ENCODE data around the gene SGK2. TPM values are rescaled to one million over a fixed set of nuclear protein-coding genes. Genes with fewer than 3 reads are reported as not detected.

SGK2 gene
- not detected for polyA plus RNA-seq (2013, experiment 1 of 2)
- 0.57 TPM for polyA plus RNA-seq (2013, experiment 2 of 2)

GRCh38 chr20:43558412-43559146, at the start of gene SGK2:
Gene SGK2, plus strand, starts transcription at chr20:43559027. Its CDS starts 7,469 bp downstream, at chr20:43566496.
- WGBS, result 87% methylated on average over 12 of the region's 12 CpGs
- no peak within 1 kb of the TSS; the same call in 1 of the 2 replicates for H3K9ac ChIP-seq (ENCODE audit: low read depth, low read length)
- H3K4me3 ChIP-seq (ENCODE audit: low read length), result no peak within 1 kb of the TSS

DNA sequence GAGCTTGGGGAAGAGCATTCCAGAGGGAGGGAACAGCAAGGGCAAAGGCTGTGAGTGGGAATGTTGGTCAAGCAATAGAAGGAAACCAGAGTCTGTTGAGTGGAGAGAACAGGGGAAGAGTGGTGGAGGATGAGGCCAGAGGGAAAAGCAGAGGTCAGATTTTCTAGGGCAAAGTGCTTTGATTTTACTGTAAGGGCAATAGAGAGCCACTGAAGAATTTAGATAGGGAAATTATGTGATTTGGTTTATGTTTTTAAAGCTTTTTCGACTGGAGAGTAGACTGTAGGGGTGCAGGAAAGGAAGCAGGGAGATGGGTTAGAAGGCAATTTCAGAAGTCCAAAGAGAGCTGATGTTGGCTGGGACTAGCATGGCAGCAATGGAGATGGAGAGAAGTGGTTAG, 46.9 kb upstream of the SGK2 start:
- WGBS, result 84% methylated on average over 1 of the region's 1 CpG
- Histone ChIP-seq H3K4me1 (ENCODE audit: insufficient read depth, low read length) (0 out of 2 replicates have a peak, but pooled peaks cover 3% of the 10 kb centered on the region), H3K27ac (ENCODE audit: low read depth, low read length) (no peak overlapping the region), H3K9ac (ENCODE audit: low read depth, low read length) (no peak overlapping the region), H3K27me3 (ENCODE audit: insufficient read depth, low read length) (peaks cover 15% of the 10 kb centered on the region), H3K4me3 (ENCODE audit: low read length) (no peak overlapping the region), H3K9me3 (ENCODE audit: insufficient read depth, low read depth, low read length) (no peaks in the 10 kb centered on the region), H3K36me3 (ENCODE audit: insufficient read depth, low read length) (peaks cover 5% of the 10 kb centered on the region; the same call in 1 of the 2 replicates)

More at GRCh38 chr20:43558412-43559146, at the start of gene SGK2:
- no peaks in the 10 kb centered on the region for H3K36me3 ChIP-seq (ENCODE audit: insufficient read depth, low read length)
- no peaks in the 10 kb centered on the region for H3K4me1 ChIP-seq (ENCODE audit: insufficient read depth, low read length)
- H3K9me3 ChIP-seq (ENCODE audit: insufficient read depth, low read depth, low read length), result no peaks in the 10 kb centered on the region
- no peak within 1 kb of the TSS for H3K27ac ChIP-seq (ENCODE audit: low read depth, low read length)
- no peaks in the 10 kb centered on the region for H3K27me3 ChIP-seq (ENCODE audit: insufficient read depth, low read length)

GRCh38 chr20:43513372-43513930, 45.4 kb upstream of the SGK2 start:
- Histone ChIP-seq H3K36me3 (ENCODE audit: insufficient read depth, low read length) (peaks cover 15% of the 10 kb centered on the region), H3K4me1 (ENCODE audit: insufficient read depth, low read length) (0 out of 2 replicates have a peak, but pooled peaks cover 1% of the 10 kb centered on the region), H3K27ac (ENCODE audit: low read depth, low read length) (peak overlapping the region; percentile 41; the same call in 1 of the 2 replicates), H3K4me3 (ENCODE audit: low read length) (peak overlapping the region; percentile 74), H3K9me3 (ENCODE audit: insufficient read depth, low read depth, low read length) (no peaks in the 10 kb centered on the region), H3K27me3 (ENCODE audit: insufficient read depth, low read length) (no peaks in the 10 kb centered on the region), H3K9ac (ENCODE audit: low read depth, low read length) (peak overlapping the region; percentile 66)
- WGBS, result 70% methylated on average over 10 of the region's 10 CpGs

- H3K27me3 ChIP-seq (ENCODE audit: insufficient read depth, low read length), result no peaks in the 10 kb centered on the region
- 52% methylated on average over 39 of the region's 39 CpGs for WGBS
- no peaks in the 10 kb centered on the region for H3K4me1 ChIP-seq (ENCODE audit: insufficient read depth, low read length)
- H3K9me3 ChIP-seq (ENCODE audit: insufficient read depth, low read depth, low read length), result no peaks in the 10 kb centered on the region
- peak overlapping the region; percentile 67 for H3K27ac ChIP-seq (ENCODE audit: low read depth, low read length)
- peak overlapping the region; percentile 74 for H3K9ac ChIP-seq (ENCODE audit: low read depth, low read length)
- H3K4me3 ChIP-seq (ENCODE audit: low read length), result peak overlapping the region; percentile 80
- peaks cover 16% of the 10 kb centered on the region for H3K36me3 ChIP-seq (ENCODE audit: insufficient read depth, low read length)
These were observed 44.7 kb upstream of the SGK2 start for GRCh38 chr20:43513931-43514647.

DNA sequence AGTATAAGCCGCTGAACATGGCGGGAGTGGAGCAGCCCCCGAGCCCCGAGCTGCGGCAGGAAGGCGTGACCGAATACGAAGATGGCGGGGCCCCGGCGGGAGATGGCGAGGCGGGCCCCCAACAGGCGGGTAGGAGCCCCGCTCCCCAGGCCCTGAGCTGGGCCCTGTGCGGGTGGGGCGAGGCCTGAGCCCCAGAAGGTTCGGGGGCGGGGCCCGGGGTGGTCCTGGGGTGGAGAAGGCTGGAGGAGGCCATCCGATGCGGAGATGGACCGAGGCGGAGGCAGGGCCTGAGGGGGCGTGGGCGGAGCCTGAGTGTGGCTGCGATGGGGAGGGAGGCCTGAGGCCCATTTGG, 44.2 kb upstream of the SGK2 start:
- H3K9ac ChIP-seq (ENCODE audit: low read depth, low read length), result peak overlapping the region; percentile 74
- no peaks in the 10 kb centered on the region for H3K4me1 ChIP-seq (ENCODE audit: insufficient read depth, low read length)
- H3K9me3 ChIP-seq (ENCODE audit: insufficient read depth, low read depth, low read length), result no peaks in the 10 kb centered on the region
- peak overlapping the region; percentile 67 for H3K27ac ChIP-seq (ENCODE audit: low read depth, low read length)
- peak overlapping the region; percentile 80 for H3K4me3 ChIP-seq (ENCODE audit: low read length)
- WGBS, result 40% methylated on average over 27 of the region's 27 CpGs
- no peaks in the 10 kb centered on the region for H3K27me3 ChIP-seq (ENCODE audit: insufficient read depth, low read length)
- peaks cover 16% of the 10 kb centered on the region for H3K36me3 ChIP-seq (ENCODE audit: insufficient read depth, low read length)

GRCh38 chr20:43515628-43516027, 43.2 kb upstream of the SGK2 start:
- WGBS, result 91% methylated on average over 2 of the region's 2 CpGs
- Histone ChIP-seq H3K27me3 (ENCODE audit: insufficient read depth, low read length) (no peaks in the 10 kb centered on the region), H3K9me3 (ENCODE audit: insufficient read depth, low read depth, low read length) (peaks cover 5% of the 10 kb centered on the region; the same call in 1 of the 2 replicates), H3K4me3 (ENCODE audit: low read length) (peak overlapping the region; percentile 80), H3K9ac (ENCODE audit: low read depth, low read length) (no peak overlapping the region), H3K4me1 (ENCODE audit: insufficient read depth, low read length) (no peaks in the 10 kb centered on the region), H3K27ac (ENCODE audit: low read depth, low read length) (no peak overlapping the region), H3K36me3 (ENCODE audit: insufficient read depth, low read length) (peaks cover 22% of the 10 kb centered on the region)

DNA sequence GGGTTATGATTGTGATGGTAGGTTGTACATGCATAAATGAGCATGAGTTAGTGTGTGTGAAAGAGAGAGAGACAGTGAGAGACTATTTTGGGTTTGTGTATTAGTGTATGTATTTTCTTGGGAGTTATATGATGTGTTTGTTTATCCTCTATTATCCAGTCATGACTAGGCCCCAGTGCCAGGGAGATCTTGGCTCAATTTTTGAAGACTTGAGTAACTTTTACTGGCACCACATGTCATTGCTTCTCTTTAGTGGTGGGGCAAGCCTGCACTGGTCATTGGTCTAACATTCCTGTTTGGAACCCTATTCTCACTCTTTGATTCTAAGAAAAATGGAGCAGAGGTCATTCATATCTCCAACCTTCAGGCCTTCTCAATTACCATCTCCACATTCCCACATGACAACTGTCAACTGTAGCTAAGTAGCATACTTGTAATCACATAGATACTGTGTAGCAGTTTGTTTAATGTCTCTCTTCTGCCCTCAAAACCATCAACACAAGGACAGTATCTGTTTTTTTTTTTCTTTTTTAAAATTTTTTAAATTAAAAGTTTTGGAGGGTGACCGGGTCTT, 42.5 kb upstream of the SGK2 start:
- Histone ChIP-seq H3K4me3 (ENCODE audit: low read length) (no peak overlapping the region), H3K9ac (ENCODE audit: low read depth, low read length) (no peak overlapping the region), H3K27ac (ENCODE audit: low read depth, low read length) (no peak overlapping the region), H3K36me3 (ENCODE audit: insufficient read depth, low read length) (peaks cover 22% of the 10 kb centered on the region), H3K27me3 (ENCODE audit: insufficient read depth, low read length) (no peaks in the 10 kb centered on the region), H3K4me1 (ENCODE audit: insufficient read depth, low read length) (no peaks in the 10 kb centered on the region), H3K9me3 (ENCODE audit: insufficient read depth, low read depth, low read length) (peaks cover 5% of the 10 kb centered on the region; the same call in 1 of the 2 replicates)
- WGBS, result 93% methylated on average over 1 of the region's 1 CpG

DNA sequence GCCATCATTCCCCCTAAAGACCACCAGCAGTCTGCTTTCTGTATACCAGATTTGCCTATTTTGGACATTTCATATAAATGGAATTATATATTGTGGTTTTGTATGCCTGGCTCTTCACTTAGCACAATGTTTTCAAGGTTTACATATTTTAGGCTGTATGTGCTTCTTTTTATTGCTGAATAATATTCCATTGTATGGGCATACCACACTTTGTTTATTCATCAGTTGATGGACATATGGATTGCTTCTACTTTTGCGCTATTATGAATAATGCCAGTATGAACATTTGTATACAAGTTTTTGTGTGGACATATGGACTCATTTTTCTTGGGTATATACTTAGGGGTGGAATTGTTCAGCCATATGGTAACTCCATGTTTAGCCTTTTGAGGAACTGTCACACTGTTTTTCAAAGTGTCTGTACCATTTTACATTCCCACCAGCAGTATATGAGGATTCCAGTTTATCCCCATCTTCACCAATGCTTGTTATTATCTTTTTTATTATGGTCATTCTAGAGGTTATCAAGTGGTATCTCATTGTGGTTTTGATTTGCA, 38.7 kb upstream of the SGK2 start:
- Histone ChIP-seq H3K36me3 (ENCODE audit: insufficient read depth, low read length) (peaks cover 22% of the 10 kb centered on the region), H3K9ac (ENCODE audit: low read depth, low read length) (no peak overlapping the region), H3K4me1 (ENCODE audit: insufficient read depth, low read length) (no peaks in the 10 kb centered on the region), H3K9me3 (ENCODE audit: insufficient read depth, low read depth, low read length) (peaks cover 5% of the 10 kb centered on the region; the same call in 1 of the 2 replicates), H3K4me3 (ENCODE audit: low read length) (no peak overlapping the region), H3K27ac (ENCODE audit: low read depth, low read length) (no peak overlapping the region), H3K27me3 (ENCODE audit: insufficient read depth, low read length) (no peaks in the 10 kb centered on the region)
- WGBS, result 96% methylated on average over 1 of the region's 1 CpG

- Histone ChIP-seq H3K27ac (ENCODE audit: low read depth, low read length) (no peak overlapping the region), H3K36me3 (ENCODE audit: insufficient read depth, low read length) (peaks cover 8% of the 10 kb centered on the region; the same call in 1 of the 2 replicates), H3K9ac (ENCODE audit: low read depth, low read length) (no peak overlapping the region), H3K9me3 (ENCODE audit: insufficient read depth, low read depth, low read length) (peaks cover 2% of the 10 kb centered on the region; the same call in 1 of the 2 replicates), H3K4me3 (ENCODE audit: low read length) (no peak overlapping the region), H3K4me1 (ENCODE audit: insufficient read depth, low read length) (no peaks in the 10 kb centered on the region), H3K27me3 (ENCODE audit: insufficient read depth, low read length) (no peaks in the 10 kb centered on the region)
- 95% methylated on average over 5 of the region's 5 CpGs for WGBS
These were observed 33.8 kb upstream of the SGK2 start for GRCh38 chr20:43525021-43525420.

GRCh38 chr20:43528258-43528875, 30.5 kb upstream of the SGK2 start:
- WGBS, result 93% methylated on average over 8 of the region's 8 CpGs

More at GRCh38 chr20:43528258-43528875, 30.5 kb upstream of the SGK2 start:
- H3K9me3 ChIP-seq (ENCODE audit: insufficient read depth, low read depth, low read length), result no peaks in the 10 kb centered on the region
- H3K4me1 ChIP-seq (ENCODE audit: insufficient read depth, low read length), result no peaks in the 10 kb centered on the region
- no peak overlapping the region for H3K27ac ChIP-seq (ENCODE audit: low read depth, low read length)
- no peak overlapping the region for H3K4me3 ChIP-seq (ENCODE audit: low read length)
- H3K27me3 ChIP-seq (ENCODE audit: insufficient read depth, low read length), result no peaks in the 10 kb centered on the region
- H3K9ac ChIP-seq (ENCODE audit: low read depth, low read length), result no peak overlapping the region
- H3K36me3 ChIP-seq (ENCODE audit: insufficient read depth, low read length), result peaks cover 11% of the 10 kb centered on the region
